ENCODE results near the gene C2orf81. TPM values are rescaled to one million over a fixed set of nuclear protein-coding genes. Genes with fewer than 3 reads are reported as not detected.
"Not testable (repeated sequence)": the region's sequence is repeated elsewhere in the genome, so short reads cannot be mapped to it uniquely, and the experiment has no call there.

The C2orf81 gene
- total RNA-seq, 2 experiments from 2014 or later, result 2.9 to 3.4 TPM

DNA sequence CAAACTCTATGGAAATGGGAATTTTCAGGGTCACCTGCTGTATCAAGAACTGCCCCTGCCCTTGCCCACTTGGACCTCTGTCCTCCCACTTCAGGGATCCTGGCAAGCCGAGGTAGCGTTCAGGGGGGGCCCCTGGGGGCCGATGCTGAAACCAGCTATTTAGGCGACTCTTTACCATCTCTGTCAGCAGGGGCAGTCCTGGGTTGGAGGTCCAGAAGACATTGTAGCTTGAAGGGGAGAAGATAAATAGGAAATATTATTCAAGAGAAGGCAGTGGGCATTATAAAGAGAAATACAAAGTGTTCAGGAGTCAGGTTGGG is 41.3 kb upstream of the C2orf81 start:
- H3K36me3 Mint-ChIP-seq (ENCODE audit: low read depth), result peaks cover 23% of the 10 kb centered on the region
- H3K9me3 ChIP-seq (ENCODE audit: control insufficient read depth in 1 of 2, insufficient read depth in 1 of 2, low read length in 2 of 2), result no peaks in the 10 kb centered on the region
- peaks cover 25% of the 10 kb centered on the region for H3K36me3 ChIP-seq (ENCODE audit: insufficient read depth, low read length)
- no peak for ATAC-seq (ENCODE audit: poor library complexity)
- no peak for TF ChIP-seq CTCF (IDR thresholded peaks at IDR 0.05)
- H3K4me1 Mint-ChIP-seq (ENCODE audit: low read depth), result peaks cover 45% of the 10 kb centered on the region
- no peak for DNase-seq
- no peak overlapping the region for H3K4me3 ChIP-seq (ENCODE audit: low read length)
- no peaks in the 10 kb centered on the region for H3K9me3 Mint-ChIP-seq
- intact Hi-C loops (cut with DNase I, micrococcal nuclease), result no loop called here
- peaks cover 34% of the 10 kb centered on the region for H3K4me1 ChIP-seq (ENCODE audit: insufficient read depth, low read length)
- H3K27ac ChIP-seq (ENCODE audit: low read depth in 1 of 2, low read length in 2 of 2), result no peak overlapping the region
- no peak overlapping the region for H3K27ac Mint-ChIP-seq
- POLR2A ChIA-PET, result interaction anchor here (0.9 to 1.0 kb wide), 2 partner anchors 18 to 19 kb away, joined by 3 read pairs; no protein-coding TSS in a partner anchor
- H3K4me3 Mint-ChIP-seq, result peak overlapping the region; percentile 82
- CTCF ChIA-PET, result no interaction called here
- H3K27me3 ChIP-seq (ENCODE audit: control insufficient read depth in 1 of 2, insufficient read depth in 2 of 2, low read length in 2 of 2), result no peaks in the 10 kb centered on the region
- no peaks in the 10 kb centered on the region for H3K27me3 Mint-ChIP-seq

GRCh38 chr2:74462054-74462785 is 40.8 kb upstream of the C2orf81 start:
- no peaks in the 10 kb centered on the region for H3K9me3 ChIP-seq (ENCODE audit: control insufficient read depth in 1 of 2, insufficient read depth in 1 of 2, low read length in 2 of 2)
- Mint-ChIP-seq H3K36me3 (ENCODE audit: low read depth) (peaks cover 29% of the 10 kb centered on the region), H3K4me3 (peak overlapping the region; percentile 82), H3K27me3 (no peaks in the 10 kb centered on the region), H3K9me3 (no peaks in the 10 kb centered on the region), H3K4me1 (ENCODE audit: low read depth) (peaks cover 50% of the 10 kb centered on the region), H3K27ac (no peak overlapping the region)
- no peak for ATAC-seq (ENCODE audit: poor library complexity)
- TF ChIP-seq CTCF (IDR thresholded peaks at IDR 0.05), result no peak
- CTCF ChIA-PET, result interaction anchor here (0.5 kb wide), 1 partner anchor 704 kb away, joined by 3 read pairs; no protein-coding TSS in a partner anchor
- POLR2A ChIA-PET, result interaction anchor here (0.9 to 1.3 kb wide), 4 partner anchors 10 to 20 kb away, joined by 3 to 8 read pairs (median 3); partner anchors contain the start of genes CCDC142, MRPL53 and TTC31
- peaks cover 35% of the 10 kb centered on the region for H3K4me1 ChIP-seq (ENCODE audit: insufficient read depth, low read length)
- H3K36me3 ChIP-seq (ENCODE audit: insufficient read depth, low read length), result peaks cover 25% of the 10 kb centered on the region
- H3K27me3 ChIP-seq (ENCODE audit: control insufficient read depth in 1 of 2, insufficient read depth in 2 of 2, low read length in 2 of 2), result no peaks in the 10 kb centered on the region
- no peak overlapping the region for H3K4me3 ChIP-seq (ENCODE audit: low read length)
- intact Hi-C loops (cut with DNase I, micrococcal nuclease), result no loop called here
- DNase-seq, result no peak
- no peak overlapping the region for H3K27ac ChIP-seq (ENCODE audit: low read depth in 1 of 2, low read length in 2 of 2)

GRCh38 chr2:74461187-74462053 is 40.0 kb upstream of the C2orf81 start:
- Histone ChIP-seq H3K27me3 (ENCODE audit: control insufficient read depth in 1 of 2, insufficient read depth in 2 of 2, low read length in 2 of 2) (no peaks in the 10 kb centered on the region), H3K27ac (ENCODE audit: low read depth in 1 of 2, low read length in 2 of 2) (no peak overlapping the region), H3K36me3 (ENCODE audit: insufficient read depth, low read length) (peaks cover 25% of the 10 kb centered on the region), H3K4me1 (ENCODE audit: insufficient read depth, low read length) (peaks cover 43% of the 10 kb centered on the region), H3K9me3 (ENCODE audit: control insufficient read depth in 1 of 2, insufficient read depth in 1 of 2, low read length in 2 of 2) (no peaks in the 10 kb centered on the region), H3K4me3 (ENCODE audit: low read length) (no peak overlapping the region)
- ChIA-PET CTCF (interaction anchor here (0.5 kb wide), 1 partner anchor 703 kb away, joined by 3 read pairs; no protein-coding TSS in a partner anchor), POLR2A (interaction anchor here (1.2 to 1.3 kb wide), 2 partner anchors 11 to 21 kb away, joined by 3 to 8 read pairs; partner anchors contain the start of genes CCDC142, MRPL53 and TTC31)
- Mint-ChIP-seq H3K9me3 (no peaks in the 10 kb centered on the region), H3K4me3 (peak overlapping the region; percentile 62), H3K4me1 (ENCODE audit: low read depth) (peaks cover 58% of the 10 kb centered on the region), H3K27me3 (no peaks in the 10 kb centered on the region), H3K36me3 (ENCODE audit: low read depth) (peaks cover 37% of the 10 kb centered on the region), H3K27ac (no peak overlapping the region)
- peak in 1 of 14 experiments; percentile 34 for DNase-seq
- no peak for ATAC-seq (ENCODE audit: poor library complexity)
- intact Hi-C loops (cut with DNase I, micrococcal nuclease), result no loop called here
- TF ChIP-seq CTCF (IDR thresholded peaks at IDR 0.05), result no peak

- POLR2A ChIA-PET, result interaction anchor here (0.6 to 6.5 kb wide), 2 partner anchors 10 to 72 kb away, joined by 3 to 225 read pairs; partner anchors contain the start of gene MRPL53
- H3K36me3 ChIP-seq (ENCODE audit: insufficient read depth, low read length), result peaks cover 25% of the 10 kb centered on the region
- H3K4me3 ChIP-seq (ENCODE audit: low read length); H3K27me3 ChIP-seq (ENCODE audit: control insufficient read depth in 1 of 2, insufficient read depth in 2 of 2, low read length in 2 of 2); H3K27ac ChIP-seq (ENCODE audit: low read depth in 1 of 2, low read length in 2 of 2); intact Hi-C loops (cut with DNase I, micrococcal nuclease); CTCF ChIA-PET; ATAC-seq (ENCODE audit: poor library complexity); DNase-seq; H3K9me3 Mint-ChIP-seq; H3K9me3 ChIP-seq (ENCODE audit: control insufficient read depth in 1 of 2, insufficient read depth in 1 of 2, low read length in 2 of 2); H3K27me3 Mint-ChIP-seq: not testable (repeated sequence)
- Mint-ChIP-seq H3K27ac (peak overlapping the region; percentile 98), H3K36me3 (ENCODE audit: low read depth) (peaks cover 35% of the 10 kb centered on the region), H3K4me1 (ENCODE audit: low read depth) (peaks cover 60% of the 10 kb centered on the region), H3K4me3 (peak overlapping the region; percentile 30)
- H3K4me1 ChIP-seq (ENCODE audit: insufficient read depth, low read length), result peaks cover 47% of the 10 kb centered on the region
Observed at GRCh38 chr2:74460187-74460586, 38.8 kb upstream of the C2orf81 start.
